ENCODE data around the gene SCUBE2. TPM values are rescaled to one million over a fixed set of nuclear protein-coding genes. Genes with fewer than 3 reads are reported as not detected.

Gene SCUBE2
- total RNA-seq, 2 donors from 2014 or later: 69.8 to 149 TPM

DNA sequence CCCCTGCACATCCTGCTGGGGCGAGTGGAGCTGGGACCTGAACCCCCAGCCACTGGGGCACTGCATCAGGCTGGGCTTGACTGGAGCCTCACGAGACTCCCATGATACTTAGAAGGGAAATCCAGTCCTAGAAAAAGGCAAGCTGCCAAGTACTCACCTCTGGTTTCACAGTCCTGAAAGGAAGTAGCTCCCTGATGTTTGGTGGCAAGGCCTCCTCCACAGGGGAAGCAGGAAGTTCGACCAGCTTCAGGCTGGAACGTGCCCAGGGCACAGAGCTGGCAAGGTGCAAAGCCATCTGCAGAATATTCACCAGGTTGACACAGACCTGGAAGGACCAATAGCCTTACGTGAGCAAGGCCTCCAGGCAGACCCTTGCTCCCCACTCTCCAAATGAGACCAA is 60.8 kb downstream of the SCUBE2 start:
- Histone ChIP-seq H3K36me3 (no peaks in the 10 kb centered on the region), H3K9me3 (no peaks in the 10 kb centered on the region), H3K27me3 (replicated peaks; ENCODE audit: insufficient read depth) (no peaks in the 10 kb centered on the region), H3K27ac (no peak overlapping the region), H3K4me3 (no peak overlapping the region), H3K4me1 (replicated peaks) (no peaks in the 10 kb centered on the region)
- 57% methylated on average over 5 of the region's 5 CpGs for WGBS
- DNase-seq (ENCODE audit: low spot score): no peak
- intact Hi-C loops (cut with DNase I): no loop called here
- TF ChIP-seq, protein P1, sequence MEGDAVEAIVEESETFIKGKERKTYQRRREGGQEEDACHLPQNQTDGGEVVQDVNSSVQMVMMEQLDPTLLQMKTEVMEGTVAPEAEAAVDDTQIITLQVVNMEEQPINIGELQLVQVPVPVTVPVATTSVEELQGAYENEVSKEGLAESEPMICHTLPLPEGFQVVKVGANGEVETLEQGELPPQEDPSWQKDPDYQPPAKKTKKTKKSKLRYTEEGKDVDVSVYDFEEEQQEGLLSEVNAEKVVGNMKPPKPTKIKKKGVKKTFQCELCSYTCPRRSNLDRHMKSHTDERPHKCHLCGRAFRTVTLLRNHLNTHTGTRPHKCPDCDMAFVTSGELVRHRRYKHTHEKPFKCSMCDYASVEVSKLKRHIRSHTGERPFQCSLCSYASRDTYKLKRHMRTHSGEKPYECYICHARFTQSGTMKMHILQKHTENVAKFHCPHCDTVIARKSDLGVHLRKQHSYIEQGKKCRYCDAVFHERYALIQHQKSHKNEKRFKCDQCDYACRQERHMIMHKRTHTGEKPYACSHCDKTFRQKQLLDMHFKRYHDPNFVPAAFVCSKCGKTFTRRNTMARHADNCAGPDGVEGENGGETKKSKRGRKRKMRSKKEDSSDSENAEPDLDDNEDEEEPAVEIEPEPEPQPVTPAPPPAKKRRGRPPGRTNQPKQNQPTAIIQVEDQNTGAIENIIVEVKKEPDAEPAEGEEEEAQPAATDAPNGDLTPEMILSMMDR (IDR thresholded peaks at IDR 0.05): no peak
- TF ChIP-seq POLR2AphosphoS5 (IDR thresholded peaks at IDR 0.05): no peak
- TF ChIP-seq POLR2A (IDR thresholded peaks at IDR 0.05): no peak

- Histone ChIP-seq H3K27me3 (replicated peaks; ENCODE audit: insufficient read depth) (no peaks in the 10 kb centered on the region), H3K4me1 (replicated peaks) (no peaks in the 10 kb centered on the region), H3K36me3 (no peaks in the 10 kb centered on the region), H3K27ac (no peak overlapping the region), H3K9me3 (no peaks in the 10 kb centered on the region), H3K4me3 (no peak overlapping the region)
- no peak for DNase-seq (ENCODE audit: low spot score)
- intact Hi-C loops (cut with DNase I): no loop called here
- TF ChIP-seq POLR2A (IDR thresholded peaks at IDR 0.05) (no peak), POLR2AphosphoS5 (IDR thresholded peaks at IDR 0.05) (no peak)
- TF ChIP-seq, protein P1 (IDR thresholded peaks at IDR 0.05): no peak
- 92% methylated on average over 7 of the region's 7 CpGs for WGBS
Observed at GRCh38 chr11:9029422-9029821, 62.0 kb downstream of the SCUBE2 start.

GRCh38 chr11:9028581-9028980 is 62.8 kb downstream of the SCUBE2 start:
- H3K4me3 ChIP-seq: no peak overlapping the region
- no peaks in the 10 kb centered on the region for H3K4me1 ChIP-seq (replicated peaks)
- intact Hi-C loops (cut with DNase I): no loop called here
- no peak for DNase-seq (ENCODE audit: low spot score)
- H3K27ac ChIP-seq: no peak overlapping the region
- 85% methylated on average over 1 of the region's 1 CpG for WGBS
- H3K9me3 ChIP-seq: no peaks in the 10 kb centered on the region
- no peaks in the 10 kb centered on the region for H3K27me3 ChIP-seq (replicated peaks; ENCODE audit: insufficient read depth)
- TF ChIP-seq POLR2A (IDR thresholded peaks at IDR 0.05) (no peak), POLR2AphosphoS5 (IDR thresholded peaks at IDR 0.05) (no peak)
- TF ChIP-seq, protein P1 (IDR thresholded peaks at IDR 0.05): no peak
- H3K36me3 ChIP-seq: no peaks in the 10 kb centered on the region

GRCh38 chr11:9025101-9025850 is 66.1 kb downstream of the SCUBE2 start:
- Histone ChIP-seq H3K36me3 (no peaks in the 10 kb centered on the region), H3K27ac (no peak overlapping the region), H3K4me1 (replicated peaks) (no peaks in the 10 kb centered on the region), H3K27me3 (replicated peaks; ENCODE audit: insufficient read depth) (peaks cover 2% of the 10 kb centered on the region), H3K4me3 (no peak overlapping the region), H3K9me3 (no peaks in the 10 kb centered on the region)
- TF ChIP-seq, protein P1 (IDR thresholded peaks at IDR 0.05): no peak
- TF ChIP-seq POLR2AphosphoS5 (IDR thresholded peaks at IDR 0.05): no peak
- TF ChIP-seq POLR2A (IDR thresholded peaks at IDR 0.05): no peak
- intact Hi-C loops (cut with DNase I): no loop called here
- 83% methylated on average over 9 of the region's 9 CpGs for WGBS
- no peak for DNase-seq (ENCODE audit: low spot score)
